OCI-LY7 (cell line): ENCODE data around the gene TREML2.
"Not testable (repeated sequence)": the region's sequence is repeated elsewhere in the genome, so short reads cannot be mapped to it uniquely, and the experiment has no call there.

Experiments
- EZH2phosphoT487 ChIP-seq: fragments of 200-600 bp; sonication (generic); IDR thresholded peaks from 2 replicates; pipeline ENCODE4 v1.6.1; 2018; ENCODE audit warnings: low read depth, borderline replicate concordance, mild to moderate bottlenecking, mixed run types, antibody characterized with exemption, low read length, moderate library complexity, mixed read lengths
- TF ChIP-seq, protein P1 (sequence below): fragments of 200-600 bp; sonication (generic); conservative IDR thresholded peaks from 2 replicates; pipeline ENCODE4 v1.5.1; 2014; ENCODE audit warnings: mild to moderate bottlenecking, antibody characterized with exemption, low read length, moderate library complexity, mixed read lengths

DNA sequence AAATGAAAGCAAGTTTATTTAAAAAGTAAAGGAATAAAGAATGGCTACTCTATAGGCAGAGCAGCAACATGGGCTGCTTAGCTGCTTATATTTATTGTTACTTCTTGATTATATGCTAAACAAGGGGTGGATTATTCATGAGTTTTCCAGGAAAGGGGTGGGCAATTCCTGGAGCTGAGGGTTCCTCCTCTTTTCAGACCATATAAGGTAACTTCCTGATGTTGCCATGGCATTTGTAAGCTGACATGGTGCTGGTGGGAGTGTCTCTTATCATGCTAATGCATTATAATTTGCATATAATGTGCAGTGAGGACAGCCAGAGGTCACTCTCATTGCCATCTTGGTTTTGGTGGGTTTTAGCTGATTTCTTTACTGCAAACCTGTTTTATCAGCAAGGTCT lies 11.9 kb downstream of the TREML2 start:
- TF ChIP-seq, protein P1, sequence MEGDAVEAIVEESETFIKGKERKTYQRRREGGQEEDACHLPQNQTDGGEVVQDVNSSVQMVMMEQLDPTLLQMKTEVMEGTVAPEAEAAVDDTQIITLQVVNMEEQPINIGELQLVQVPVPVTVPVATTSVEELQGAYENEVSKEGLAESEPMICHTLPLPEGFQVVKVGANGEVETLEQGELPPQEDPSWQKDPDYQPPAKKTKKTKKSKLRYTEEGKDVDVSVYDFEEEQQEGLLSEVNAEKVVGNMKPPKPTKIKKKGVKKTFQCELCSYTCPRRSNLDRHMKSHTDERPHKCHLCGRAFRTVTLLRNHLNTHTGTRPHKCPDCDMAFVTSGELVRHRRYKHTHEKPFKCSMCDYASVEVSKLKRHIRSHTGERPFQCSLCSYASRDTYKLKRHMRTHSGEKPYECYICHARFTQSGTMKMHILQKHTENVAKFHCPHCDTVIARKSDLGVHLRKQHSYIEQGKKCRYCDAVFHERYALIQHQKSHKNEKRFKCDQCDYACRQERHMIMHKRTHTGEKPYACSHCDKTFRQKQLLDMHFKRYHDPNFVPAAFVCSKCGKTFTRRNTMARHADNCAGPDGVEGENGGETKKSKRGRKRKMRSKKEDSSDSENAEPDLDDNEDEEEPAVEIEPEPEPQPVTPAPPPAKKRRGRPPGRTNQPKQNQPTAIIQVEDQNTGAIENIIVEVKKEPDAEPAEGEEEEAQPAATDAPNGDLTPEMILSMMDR = not testable (repeated sequence)
- not testable (repeated sequence) for TF ChIP-seq EZH2phosphoT487
